Measurements from ENCODE around the gene DPYSL4.

The DPYSL4 gene

DNA sequence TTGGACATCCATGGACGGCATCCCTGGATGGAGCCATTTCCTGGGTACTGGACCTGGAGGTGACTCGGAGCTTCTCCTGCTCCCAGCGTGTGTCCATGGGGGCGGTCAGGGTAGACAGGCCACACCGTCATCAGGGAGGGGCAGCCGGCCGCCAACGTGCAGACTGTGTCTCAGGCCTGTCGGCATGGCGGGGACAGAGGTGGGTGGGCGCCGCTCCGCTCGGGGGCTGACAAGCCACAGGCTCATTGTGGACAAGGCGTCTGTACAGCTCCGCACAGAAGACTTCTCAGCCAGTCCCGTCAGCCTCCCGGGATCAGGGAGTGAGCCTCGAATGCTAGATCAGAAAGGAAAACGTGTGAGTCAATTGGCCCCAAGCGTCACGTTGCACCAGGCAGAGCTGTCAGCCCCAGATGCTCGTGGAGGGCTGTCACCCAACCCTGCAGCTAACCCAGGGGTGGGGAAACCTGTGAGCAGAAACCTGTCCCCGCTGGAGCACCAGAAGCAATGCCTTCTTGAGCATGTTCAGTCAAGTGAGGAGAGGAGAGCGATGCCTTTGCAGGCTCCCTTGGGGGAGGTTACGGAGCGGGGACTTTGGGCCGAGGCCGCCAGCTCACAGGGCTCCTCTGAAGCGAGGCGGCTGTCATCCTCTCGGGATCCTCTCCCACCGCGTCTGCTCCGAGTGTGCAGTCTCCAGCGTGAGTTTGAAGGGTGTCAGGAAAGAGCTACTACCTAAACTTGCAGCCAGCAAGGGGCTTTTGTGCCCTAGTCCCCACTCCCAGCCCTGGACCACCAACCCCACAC lies 16.0 kb upstream of the DPYSL4 start:
- no CpG with 5 or more reads among the region's 36 CpGs for WGBS (ENCODE audit: insufficient coverage, insufficient read length)
- DNase-seq (ENCODE audit: low read depth, low spot score): no peak
- Histone ChIP-seq H3K4me3 (ENCODE audit: low read length) (no peak overlapping the region), H3K27ac (ENCODE audit: low read length) (no peak overlapping the region), H3K36me3 (ENCODE audit: control insufficient read depth, insufficient read depth, low read length) (no peaks in the 10 kb centered on the region), H3K27me3 (ENCODE audit: control insufficient read depth, insufficient read depth, low read length) (no peaks in the 10 kb centered on the region), H3K9me3 (ENCODE audit: control insufficient read depth, insufficient read depth, low read length) (no peaks in the 10 kb centered on the region), H3K4me1 (ENCODE audit: control insufficient read depth, insufficient read depth, low read length) (no peaks in the 10 kb centered on the region; the same call in 1 of the 2 replicates)

DNA sequence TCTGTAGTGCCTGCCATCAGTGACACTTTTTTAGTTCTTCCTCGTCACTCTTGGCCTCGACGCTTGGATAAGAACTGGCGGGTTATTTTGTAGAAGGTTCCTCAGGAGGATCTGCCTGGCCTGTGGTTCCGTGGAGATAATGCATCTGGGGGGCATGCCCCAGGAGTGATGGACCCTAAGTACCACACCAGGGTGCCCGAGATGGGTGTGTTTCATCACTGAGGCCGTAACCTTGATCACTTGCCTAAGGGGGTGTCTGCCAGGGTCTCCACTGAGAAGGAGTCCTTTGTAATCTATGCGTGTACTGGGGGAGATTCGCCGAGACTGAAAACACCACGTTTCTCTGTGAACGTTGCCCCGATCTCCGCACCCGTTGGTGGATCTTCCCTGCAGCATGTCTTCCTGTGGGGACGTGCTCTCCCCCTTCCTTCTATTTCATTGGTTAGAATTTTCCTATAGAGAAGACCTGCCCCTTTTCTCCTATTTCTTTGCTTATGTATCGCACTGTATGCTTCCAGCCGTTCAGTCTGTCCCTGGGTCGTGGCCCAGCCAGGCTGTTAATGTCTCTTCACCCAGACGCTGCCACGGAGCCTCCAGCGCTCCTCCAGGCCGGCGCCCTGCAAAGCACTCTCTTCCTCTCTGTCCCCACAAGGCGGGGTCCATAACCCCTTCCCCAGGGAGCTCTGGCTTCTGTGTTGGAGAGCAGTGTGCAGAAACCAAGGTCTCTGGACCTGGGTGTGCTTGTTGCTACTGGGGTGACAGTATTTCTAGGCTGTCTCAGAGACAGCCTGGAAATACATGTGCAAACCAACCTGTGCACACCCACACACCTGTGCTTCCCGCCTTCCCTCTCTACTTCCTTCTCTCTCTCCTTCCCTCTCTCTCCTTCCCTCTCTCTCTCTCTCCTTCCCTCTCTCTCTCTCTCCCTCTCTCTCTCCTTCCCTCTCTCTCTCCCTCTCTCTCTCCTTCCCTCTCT lies 14.4 kb upstream of the DPYSL4 start:
- Histone ChIP-seq H3K27ac (ENCODE audit: low read length) (no peak overlapping the region), H3K9me3 (ENCODE audit: control insufficient read depth, insufficient read depth, low read length) (no peaks in the 10 kb centered on the region), H3K4me3 (ENCODE audit: low read length) (no peak overlapping the region), H3K4me1 (ENCODE audit: control insufficient read depth, insufficient read depth, low read length) (no peaks in the 10 kb centered on the region; the same call in 1 of the 2 replicates), H3K27me3 (ENCODE audit: control insufficient read depth, insufficient read depth, low read length) (no peaks in the 10 kb centered on the region), H3K36me3 (ENCODE audit: control insufficient read depth, insufficient read depth, low read length) (no peaks in the 10 kb centered on the region)
- WGBS (ENCODE audit: insufficient coverage, insufficient read length): no CpG with 5 or more reads among the region's 26 CpGs
- no peak for DNase-seq (ENCODE audit: low read depth, low spot score)

GRCh38 chr10:132173185-132173584 lies 13.6 kb upstream of the DPYSL4 start:
- no peaks in the 10 kb centered on the region for H3K27me3 ChIP-seq (ENCODE audit: control insufficient read depth, insufficient read depth, low read length)
- H3K4me3 ChIP-seq (ENCODE audit: low read length): no peak overlapping the region
- WGBS (ENCODE audit: insufficient coverage, insufficient read length): no CpG with 5 or more reads among the region's 5 CpGs
- no peaks in the 10 kb centered on the region; the same call in 1 of the 2 replicates for H3K4me1 ChIP-seq (ENCODE audit: control insufficient read depth, insufficient read depth, low read length)
- H3K9me3 ChIP-seq (ENCODE audit: control insufficient read depth, insufficient read depth, low read length): no peaks in the 10 kb centered on the region
- no peaks in the 10 kb centered on the region for H3K36me3 ChIP-seq (ENCODE audit: control insufficient read depth, insufficient read depth, low read length)
- H3K27ac ChIP-seq (ENCODE audit: low read length): no peak overlapping the region
- DNase-seq (ENCODE audit: low read depth, low spot score): no peak

DNA sequence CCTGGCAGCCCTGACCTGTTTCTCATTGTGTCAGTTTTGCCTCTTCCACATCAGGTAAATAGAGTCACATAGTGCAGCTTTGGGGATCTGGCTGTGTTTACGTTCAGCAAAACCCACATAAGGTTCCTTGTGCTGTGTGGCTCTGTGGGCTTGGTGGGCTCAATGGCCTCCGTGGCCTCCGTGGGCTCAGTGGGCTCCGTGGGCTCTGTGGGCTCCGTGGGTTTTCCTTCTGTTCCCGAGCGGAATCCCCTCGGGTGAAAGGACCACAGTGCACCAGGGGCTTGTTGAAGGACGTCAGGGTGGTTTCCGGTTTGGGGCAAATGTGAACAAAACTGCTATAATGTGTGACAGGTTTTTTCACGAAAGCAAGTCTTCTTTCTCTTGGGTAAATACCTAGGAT lies 12.5 kb upstream of the DPYSL4 start:
- WGBS (ENCODE audit: insufficient coverage, insufficient read length): no CpG with 5 or more reads among the region's 11 CpGs
- H3K4me1 ChIP-seq (ENCODE audit: control insufficient read depth, insufficient read depth, low read length): no peaks in the 10 kb centered on the region; the same call in 1 of the 2 replicates

GRCh38 chr10:132175408-132175807 lies 11.3 kb upstream of the DPYSL4 start:
- no CpG with 5 or more reads among the region's 6 CpGs for WGBS (ENCODE audit: insufficient coverage, insufficient read length)
- Histone ChIP-seq H3K9me3 (ENCODE audit: control insufficient read depth, insufficient read depth, low read length) (no peaks in the 10 kb centered on the region), H3K4me3 (ENCODE audit: low read length) (no peak overlapping the region), H3K27me3 (ENCODE audit: control insufficient read depth, insufficient read depth, low read length) (no peaks in the 10 kb centered on the region), H3K27ac (ENCODE audit: low read length) (no peak overlapping the region), H3K36me3 (ENCODE audit: control insufficient read depth, insufficient read depth, low read length) (no peaks in the 10 kb centered on the region), H3K4me1 (ENCODE audit: control insufficient read depth, insufficient read depth, low read length) (no peaks in the 10 kb centered on the region; the same call in 1 of the 2 replicates)
- no peak for DNase-seq (ENCODE audit: low read depth, low spot score)

More for the DNA sequence above, 12.5 kb upstream of the DPYSL4 start:
- DNase-seq (ENCODE audit: low read depth, low spot score): no peak
- Histone ChIP-seq H3K9me3 (ENCODE audit: control insufficient read depth, insufficient read depth, low read length) (no peaks in the 10 kb centered on the region), H3K36me3 (ENCODE audit: control insufficient read depth, insufficient read depth, low read length) (no peaks in the 10 kb centered on the region), H3K4me3 (ENCODE audit: low read length) (no peak overlapping the region), H3K27me3 (ENCODE audit: control insufficient read depth, insufficient read depth, low read length) (no peaks in the 10 kb centered on the region), H3K27ac (ENCODE audit: low read length) (no peak overlapping the region)

DNA sequence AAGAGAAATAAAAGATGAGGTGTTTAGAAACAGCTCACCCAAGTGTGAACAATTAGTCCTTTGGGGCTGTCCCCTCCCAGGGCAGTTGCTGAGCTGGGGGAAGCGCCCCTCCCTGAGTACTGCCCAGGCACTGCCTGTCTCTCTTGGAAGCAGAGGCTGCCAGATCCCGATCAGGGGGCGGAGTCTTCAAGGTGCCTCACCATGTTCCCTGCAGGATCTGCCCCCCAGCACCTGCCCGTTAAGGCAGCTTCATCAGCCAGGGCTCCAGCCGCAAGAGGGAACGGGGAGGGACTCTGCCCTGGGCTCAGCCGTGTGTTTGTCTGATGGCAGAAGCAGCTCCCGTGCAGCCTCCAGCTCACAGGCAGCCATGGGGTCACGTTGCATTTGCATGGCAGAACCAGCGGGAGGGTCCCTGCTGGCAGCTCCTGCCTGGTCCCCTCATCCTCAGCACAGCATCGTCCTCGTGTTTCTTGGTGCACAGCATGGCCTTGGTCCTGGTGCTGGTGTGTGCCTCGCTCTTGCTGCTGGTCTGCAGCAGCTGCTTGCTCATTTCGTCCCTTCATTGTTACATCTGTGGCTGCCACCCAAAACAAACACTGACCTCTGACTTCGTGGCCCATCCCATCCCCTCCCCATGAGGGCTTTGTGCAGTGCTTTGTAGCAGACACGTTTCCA lies 10.7 kb upstream of the DPYSL4 start:
- DNase-seq (ENCODE audit: low read depth, low spot score): no peak
- Histone ChIP-seq H3K4me1 (ENCODE audit: control insufficient read depth, insufficient read depth, low read length) (no peaks in the 10 kb centered on the region; the same call in 1 of the 2 replicates), H3K36me3 (ENCODE audit: control insufficient read depth, insufficient read depth, low read length) (no peaks in the 10 kb centered on the region), H3K4me3 (ENCODE audit: low read length) (no peak overlapping the region), H3K9me3 (ENCODE audit: control insufficient read depth, insufficient read depth, low read length) (no peaks in the 10 kb centered on the region), H3K27me3 (ENCODE audit: control insufficient read depth, insufficient read depth, low read length) (no peaks in the 10 kb centered on the region), H3K27ac (ENCODE audit: low read length) (no peak overlapping the region)
- WGBS (ENCODE audit: insufficient coverage, insufficient read length): no CpG with 5 or more reads among the region's 16 CpGs

DNA sequence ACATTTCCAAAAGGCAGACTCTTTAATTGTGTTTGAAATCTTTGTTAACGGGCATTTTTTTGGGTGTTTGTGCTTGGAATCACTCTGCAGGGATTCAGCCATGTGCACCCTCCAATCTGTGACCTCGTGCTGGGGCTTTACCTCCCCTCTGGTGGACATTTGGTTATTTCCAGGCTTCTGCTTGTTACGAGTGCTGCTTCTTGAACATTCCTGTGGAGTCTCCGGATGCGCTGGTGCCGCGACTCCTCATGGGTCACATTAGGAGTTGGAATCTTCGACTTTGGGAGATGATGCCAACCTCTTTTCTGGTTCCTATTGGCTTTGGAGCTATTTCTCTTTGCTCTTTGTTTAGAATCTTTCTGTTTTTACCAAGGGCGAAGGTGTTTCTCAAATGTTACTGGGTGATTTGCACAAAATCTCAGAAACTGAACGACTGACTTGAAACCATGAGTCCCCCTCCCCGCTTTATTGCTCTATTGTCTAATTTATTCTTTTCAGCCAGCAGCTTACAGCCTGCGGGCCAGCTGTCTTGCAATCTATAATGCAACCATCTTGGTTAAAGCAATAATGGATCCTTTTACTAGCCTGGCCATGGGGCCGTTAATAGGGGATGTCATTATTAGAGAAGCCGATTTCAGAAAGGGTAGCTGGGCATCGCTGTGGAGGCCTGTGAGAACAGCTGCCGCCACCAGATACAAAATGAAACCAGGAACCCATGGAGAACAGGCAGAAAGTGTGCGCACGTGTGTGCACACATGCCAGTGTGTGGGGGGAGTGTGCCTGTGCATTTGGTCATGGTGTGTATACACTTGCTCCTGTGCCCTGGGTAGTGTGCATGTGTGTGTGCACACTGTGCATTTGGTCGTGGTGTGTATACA lies 9.9 kb upstream of the DPYSL4 start:
- no peaks in the 10 kb centered on the region for H3K27me3 ChIP-seq (ENCODE audit: control insufficient read depth, insufficient read depth, low read length)
- no peaks in the 10 kb centered on the region; the same call in 1 of the 2 replicates for H3K4me1 ChIP-seq (ENCODE audit: control insufficient read depth, insufficient read depth, low read length)
- no CpG with 5 or more reads among the region's 19 CpGs for WGBS (ENCODE audit: insufficient coverage, insufficient read length)
- DNase-seq (ENCODE audit: low read depth, low spot score): no peak
- H3K36me3 ChIP-seq (ENCODE audit: control insufficient read depth, insufficient read depth, low read length): no peaks in the 10 kb centered on the region
- no peaks in the 10 kb centered on the region for H3K9me3 ChIP-seq (ENCODE audit: control insufficient read depth, insufficient read depth, low read length)
- no peak overlapping the region for H3K4me3 ChIP-seq (ENCODE audit: low read length)
- H3K27ac ChIP-seq (ENCODE audit: low read length): no peak overlapping the region

DNA sequence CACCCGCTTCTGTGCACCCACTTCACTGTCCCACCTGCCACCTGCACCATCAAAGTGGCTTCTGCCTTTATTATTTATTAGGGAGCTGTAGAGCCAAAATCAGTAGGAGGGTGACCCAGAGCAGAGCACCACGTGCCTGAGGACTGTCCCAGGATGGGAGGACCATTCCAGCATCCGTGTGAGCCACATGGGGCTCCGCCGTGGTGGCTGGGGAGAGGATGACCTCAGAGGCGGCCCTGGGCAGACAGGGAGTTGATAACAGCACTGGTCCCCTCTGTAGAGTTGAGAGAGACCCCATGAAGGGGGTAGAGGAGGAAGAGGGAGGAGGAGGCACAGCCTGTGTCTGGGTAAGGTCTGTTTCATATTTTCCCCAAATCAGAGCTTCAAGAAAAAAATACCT lies 8.7 kb upstream of the DPYSL4 start:
- Histone ChIP-seq H3K27me3 (ENCODE audit: control insufficient read depth, insufficient read depth, low read length) (no peaks in the 10 kb centered on the region), H3K4me1 (ENCODE audit: control insufficient read depth, insufficient read depth, low read length) (no peaks in the 10 kb centered on the region; the same call in 1 of the 2 replicates), H3K4me3 (ENCODE audit: low read length) (no peak overlapping the region), H3K36me3 (ENCODE audit: control insufficient read depth, insufficient read depth, low read length) (no peaks in the 10 kb centered on the region), H3K27ac (ENCODE audit: low read length) (no peak overlapping the region), H3K9me3 (ENCODE audit: control insufficient read depth, insufficient read depth, low read length) (no peaks in the 10 kb centered on the region)
- no CpG with 5 or more reads among the region's 6 CpGs for WGBS (ENCODE audit: insufficient coverage, insufficient read length)
- DNase-seq (ENCODE audit: low read depth, low spot score): no peak

DNA sequence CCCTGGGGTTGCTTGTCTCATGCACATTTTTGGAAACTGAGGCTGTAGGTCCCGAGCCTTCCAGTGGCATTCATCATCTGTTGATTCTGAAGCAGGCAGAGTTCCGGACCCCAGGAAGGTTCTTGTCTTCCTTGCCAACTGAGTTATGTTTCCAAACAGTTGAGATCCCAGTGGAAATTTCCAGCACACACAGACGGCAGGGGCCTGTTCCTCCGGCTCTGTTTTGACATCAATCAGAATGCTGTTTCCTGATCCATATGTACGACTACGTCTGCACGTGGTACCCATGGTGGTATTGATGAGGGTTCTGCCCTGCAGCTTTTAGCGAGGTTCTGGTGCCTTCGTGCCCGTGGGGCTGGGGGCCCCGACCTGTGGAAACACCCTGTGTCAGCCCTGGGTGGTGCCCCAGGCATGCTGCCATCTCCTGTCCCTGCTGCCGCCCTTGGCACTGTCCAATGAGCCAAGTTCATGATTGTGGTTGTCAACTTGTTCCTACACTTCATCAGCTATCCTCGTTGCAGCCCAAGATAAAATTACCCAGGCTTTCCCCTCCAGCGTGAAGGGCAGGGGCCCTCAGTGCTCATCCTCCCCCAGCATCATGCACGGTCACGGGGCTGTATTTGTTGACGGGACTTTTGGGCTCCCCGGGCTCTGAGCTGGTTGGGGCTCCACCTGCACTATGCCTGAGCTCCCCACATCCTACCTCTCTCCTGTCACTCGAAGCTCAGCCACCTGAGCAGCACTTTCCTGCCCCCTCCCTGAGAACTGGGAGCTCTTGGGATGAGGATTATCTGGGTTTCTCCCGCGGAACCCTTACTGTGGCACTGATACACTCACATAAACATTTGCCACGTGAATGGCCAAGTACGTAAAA lies 7.8 kb upstream of the DPYSL4 start:
- Histone ChIP-seq H3K36me3 (ENCODE audit: control insufficient read depth, insufficient read depth, low read length) (no peaks in the 10 kb centered on the region), H3K4me3 (ENCODE audit: low read length) (no peak overlapping the region), H3K27me3 (ENCODE audit: control insufficient read depth, insufficient read depth, low read length) (no peaks in the 10 kb centered on the region), H3K4me1 (ENCODE audit: control insufficient read depth, insufficient read depth, low read length) (no peaks in the 10 kb centered on the region; the same call in 1 of the 2 replicates), H3K27ac (ENCODE audit: low read length) (no peak overlapping the region), H3K9me3 (ENCODE audit: control insufficient read depth, insufficient read depth, low read length) (no peaks in the 10 kb centered on the region)
- DNase-seq (ENCODE audit: low read depth, low spot score): no peak
- no CpG with 5 or more reads among the region's 23 CpGs for WGBS (ENCODE audit: insufficient coverage, insufficient read length)

Measured in iPS DF 6.9 (cell line).